Measurements from ENCODE around the gene STOML1.
A peak's percentile ranks its signal among the peaks of the same experiment; 100 is the strongest.

STOML1 gene

GRCh38 chr15:73959012-73959581 is 33.0 kb downstream of the STOML1 start:
- DNase-seq, result no peak

GRCh38 chr15:73957785-73958184 is 34.3 kb downstream of the STOML1 start:
- DNase-seq, result no peak

GRCh38 chr15:73957276-73957675 is 34.8 kb downstream of the STOML1 start:
- DNase-seq, result no peak

GRCh38 chr15:73956743-73957135 is 35.4 kb downstream of the STOML1 start:
- DNase-seq, result no peak

- DNase-seq, result no peak
Measured at GRCh38 chr15:73955861-73956742, 36.0 kb downstream of the STOML1 start.

GRCh38 chr15:73955326-73955725 is 36.8 kb downstream of the STOML1 start:
- DNase-seq, result no peak

- no peak for DNase-seq
Measured at GRCh38 chr15:73954188-73955145, 37.6 kb downstream of the STOML1 start.

GRCh38 chr15:73952913-73953750 is 39.0 kb downstream of the STOML1 start:
- no peak for DNase-seq

- DNase-seq, result no peak
Measured at GRCh38 chr15:73952171-73952912, 39.8 kb downstream of the STOML1 start.

- DNase-seq, result no peak
Measured at GRCh38 chr15:73951601-73952000, 40.5 kb downstream of the STOML1 start.

GRCh38 chr15:73950831-73951561 is 41.1 kb downstream of the STOML1 start:
- peak; percentile 26 for DNase-seq

GRCh38 chr15:73950479-73950830 is 41.6 kb downstream of the STOML1 start:
- no peak for DNase-seq

- DNase-seq, result no peak
Measured at GRCh38 chr15:73949496-73949895, 42.6 kb downstream of the STOML1 start.

GRCh38 chr15:73948982-73949381 is 43.1 kb downstream of the STOML1 start:
- DNase-seq, result no peak

- DNase-seq, result no peak
Measured at GRCh38 chr15:73948396-73948795, 43.7 kb downstream of the STOML1 start.

GRCh38 chr15:73947651-73948050 is 44.4 kb downstream of the STOML1 start:
- no peak for DNase-seq

- DNase-seq, result no peak
Measured at GRCh38 chr15:73946795-73947370, 45.2 kb downstream of the STOML1 start.

GRCh38 chr15:73946046-73946721 is 45.9 kb downstream of the STOML1 start:
- DNase-seq, result no peak

GRCh38 chr15:73945130-73945508 is 47.0 kb downstream of the STOML1 start:
- DNase-seq, result no peak

Data from NK-92 treated with Interleukin-12 subunit alpha and Interleukin-12 subunit beta, amount 100 ng/mL, for 24 hours (cell line).